GM04504 (cell line): ENCODE measurements around the gene ARMC2.

Source experiments
- DNase-seq: peaks from one replicate; pipeline ENCODE4 v3.0.0-alpha.2; 2012; ENCODE audit warnings: low read depth

ARMC2 gene

DNA sequence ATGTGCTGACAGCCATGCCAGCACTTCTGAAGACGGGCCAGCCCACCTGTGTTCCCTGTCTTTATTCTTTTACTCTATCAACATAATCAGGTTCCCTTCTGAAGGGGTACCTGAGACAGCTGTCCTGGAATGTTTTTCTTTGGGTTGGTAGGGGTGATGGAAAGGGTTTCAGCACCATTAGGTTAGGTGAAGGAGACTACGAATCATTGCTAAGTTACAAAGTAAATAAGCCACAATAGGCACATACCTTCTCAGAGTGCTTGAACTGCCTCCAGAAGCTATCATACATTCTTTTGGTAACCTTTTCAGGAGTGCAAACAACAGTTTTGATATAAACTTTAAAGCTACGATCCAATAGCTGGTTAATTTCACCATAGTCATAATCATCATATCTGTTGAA lies 140.1 kb downstream of the ARMC2 start:
- no peak for DNase-seq

DNA sequence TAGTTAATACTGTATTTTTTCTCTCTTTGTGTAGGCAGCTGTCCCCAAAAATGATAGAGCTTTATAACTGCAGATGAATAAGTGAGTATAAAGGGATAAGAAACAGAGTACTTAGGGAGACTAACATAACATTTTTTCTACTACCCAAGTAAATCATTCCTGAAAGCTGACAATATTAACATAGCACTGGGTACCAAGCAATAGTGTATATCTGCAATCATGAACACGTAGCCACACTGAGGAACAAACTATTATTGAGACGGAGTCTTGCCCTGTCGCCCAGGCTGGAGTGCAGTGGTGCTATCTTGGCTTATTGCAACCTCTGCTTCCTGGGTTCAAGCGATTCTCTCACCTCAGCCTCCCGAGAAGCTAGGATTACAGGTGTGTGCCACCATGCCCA lies 140.5 kb downstream of the ARMC2 start:
- no peak for DNase-seq

DNA sequence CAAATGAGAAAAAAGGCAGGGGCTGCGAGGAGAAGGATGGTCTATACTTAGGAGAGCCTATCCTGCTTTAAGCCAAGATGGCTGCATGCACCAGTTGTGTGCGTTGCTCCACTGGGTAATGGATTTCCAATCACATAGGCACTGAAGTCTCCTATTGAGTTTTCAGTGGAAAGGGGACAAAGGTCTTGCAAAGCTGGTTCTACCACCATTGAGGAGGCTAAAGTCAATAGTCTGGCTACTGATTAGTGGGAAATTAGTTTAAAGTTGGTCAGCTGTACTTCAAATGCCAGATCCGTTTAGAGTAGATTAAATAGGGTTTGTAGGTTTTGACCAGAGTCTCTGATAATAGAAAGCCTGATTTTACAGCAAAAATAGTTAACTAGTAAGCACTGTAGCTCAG lies 141.5 kb downstream of the ARMC2 start:
- no peak for DNase-seq

DNA sequence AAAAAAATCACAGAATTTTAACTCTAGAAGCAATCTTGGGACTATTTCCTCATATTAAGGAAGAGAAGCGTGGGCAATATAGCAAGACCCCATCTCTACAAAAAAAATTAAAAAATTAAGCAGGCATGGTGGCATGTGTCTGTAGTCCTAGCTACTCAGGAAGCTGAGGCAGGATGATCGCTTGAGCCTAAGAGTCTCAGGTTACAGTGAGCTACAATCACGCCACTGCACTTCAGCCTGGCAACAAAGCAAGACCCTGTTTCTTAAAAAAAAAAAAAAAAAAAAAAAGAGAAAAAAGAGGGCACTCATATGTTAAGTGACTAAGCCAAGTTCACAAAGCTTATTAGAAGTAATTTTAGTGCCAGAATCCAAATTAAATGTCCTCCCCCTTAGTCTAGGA lies 145.7 kb downstream of the ARMC2 start:
- no peak for DNase-seq

DNA sequence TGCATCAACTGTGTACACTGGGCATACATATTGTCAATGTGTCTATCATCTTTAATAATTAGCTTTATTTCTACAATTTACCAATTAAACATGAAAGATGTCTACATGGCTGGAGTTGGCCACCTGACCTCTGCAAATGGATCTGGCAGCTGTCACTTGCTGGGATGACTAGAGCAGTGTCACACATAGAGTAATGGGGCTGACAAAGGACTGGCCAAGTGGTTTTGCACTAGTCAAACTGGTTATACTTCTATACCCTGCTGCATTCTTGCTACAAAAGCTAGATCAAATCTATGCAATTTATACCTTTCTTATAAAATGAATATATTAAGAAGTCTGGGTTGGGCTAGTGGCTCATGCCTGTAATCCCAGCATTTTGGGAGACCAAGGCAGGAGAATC lies 147.1 kb downstream of the ARMC2 start:
- no peak for DNase-seq

DNA sequence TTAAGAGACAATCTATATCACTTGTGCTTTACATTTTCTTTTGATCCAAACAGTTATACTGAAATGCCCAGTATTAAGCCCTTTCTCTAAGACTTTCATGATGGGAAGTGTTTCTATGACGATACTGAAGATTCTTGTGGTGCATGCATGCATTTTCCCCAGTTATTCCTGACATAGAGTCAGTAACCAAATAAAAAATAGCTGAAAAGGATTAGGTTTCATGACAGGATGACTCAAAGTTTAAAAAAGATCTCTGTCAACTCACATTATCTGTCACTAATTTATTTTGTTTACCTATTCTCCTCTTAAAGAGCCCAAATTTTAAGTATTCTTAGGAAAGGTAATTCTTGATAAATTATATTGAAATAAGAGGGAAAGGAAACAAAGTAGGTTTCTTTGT lies 148.0 kb downstream of the ARMC2 start:
- DNase-seq = no peak

DNA sequence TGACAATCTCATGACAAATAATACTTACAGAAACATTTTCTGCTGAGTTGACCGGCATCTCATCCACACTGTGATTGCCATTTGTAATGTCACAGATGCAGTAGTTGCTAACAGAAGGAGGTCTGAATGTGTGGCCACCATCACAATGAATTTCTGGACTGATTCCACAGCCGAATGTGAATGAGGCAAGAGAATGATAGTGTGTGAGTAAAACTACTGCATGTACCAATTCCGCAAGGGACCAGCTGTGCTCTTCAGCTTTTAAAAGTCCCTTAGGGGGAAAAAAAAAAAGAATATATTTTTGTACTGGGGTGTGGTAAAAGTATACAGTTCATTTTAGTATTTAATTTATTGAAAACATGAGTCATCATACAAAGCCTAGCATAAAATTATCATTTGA lies 150.3 kb downstream of the ARMC2 start:
- DNase-seq = no peak

DNA sequence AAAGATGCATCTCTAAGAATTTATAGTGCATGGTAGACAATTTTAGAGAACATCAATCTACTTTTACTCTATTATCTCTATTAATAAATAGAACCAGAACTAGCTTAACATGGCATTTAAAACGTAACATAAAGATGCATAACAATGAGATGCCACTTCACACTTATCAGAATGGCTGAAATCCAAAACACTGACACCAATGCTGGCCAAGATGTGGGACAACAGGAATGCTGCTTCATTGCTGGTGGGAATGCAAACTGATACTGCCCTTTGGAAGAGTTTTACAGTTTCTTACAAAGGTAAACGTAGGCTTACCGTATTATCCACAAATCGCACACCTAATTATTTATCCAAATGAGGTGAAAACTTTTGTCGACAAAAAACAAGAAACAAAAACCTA lies 151.2 kb downstream of the ARMC2 start:
- no peak for DNase-seq

DNA sequence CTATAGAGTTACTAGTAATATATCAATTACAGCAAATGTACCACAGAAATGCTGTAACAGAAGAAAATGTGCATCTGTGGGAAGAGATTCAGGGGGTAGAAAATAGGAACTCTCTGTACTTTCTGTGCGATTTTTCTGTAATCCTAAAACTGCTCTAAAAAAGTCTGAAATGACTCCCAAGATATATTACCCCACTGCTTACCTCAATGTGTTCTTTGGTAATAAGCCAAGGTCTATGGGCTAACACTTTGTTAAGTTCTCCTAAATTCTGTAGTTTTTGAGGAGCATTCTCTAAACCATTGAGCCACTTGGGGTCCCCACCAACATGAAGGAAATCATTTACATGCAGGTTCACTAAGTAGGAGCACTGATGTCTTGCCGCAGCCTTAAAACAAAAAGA lies 152.1 kb downstream of the ARMC2 start:
- DNase-seq = no peak

DNA sequence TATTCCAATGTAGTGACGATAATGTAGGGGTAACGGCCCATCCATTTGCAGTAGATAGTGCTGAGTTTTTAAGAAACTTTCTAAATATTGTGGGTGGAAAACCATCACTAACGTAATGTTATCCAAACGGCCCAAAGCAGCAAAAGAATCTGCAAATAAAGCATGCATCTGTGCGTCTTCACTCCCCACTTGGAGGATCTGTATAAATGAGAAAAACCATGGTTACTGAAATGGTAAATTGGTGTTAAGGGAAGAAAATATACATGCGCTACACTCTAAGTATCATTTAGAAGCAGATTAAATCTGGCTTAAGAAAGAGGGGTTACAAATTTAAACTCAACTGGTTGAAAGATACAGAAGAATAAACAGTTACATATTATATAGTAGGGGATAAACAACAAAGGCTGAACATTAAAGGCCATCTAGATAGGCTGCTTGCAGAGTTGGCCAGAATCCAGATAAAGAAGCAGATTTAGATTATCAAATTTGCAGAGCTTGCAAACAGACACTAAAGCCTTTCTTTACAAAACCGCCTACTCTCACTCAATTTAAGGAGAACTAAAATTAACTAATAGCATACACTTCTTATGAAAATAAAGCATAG lies 153.2 kb downstream of the ARMC2 start:
- no peak for DNase-seq

DNA sequence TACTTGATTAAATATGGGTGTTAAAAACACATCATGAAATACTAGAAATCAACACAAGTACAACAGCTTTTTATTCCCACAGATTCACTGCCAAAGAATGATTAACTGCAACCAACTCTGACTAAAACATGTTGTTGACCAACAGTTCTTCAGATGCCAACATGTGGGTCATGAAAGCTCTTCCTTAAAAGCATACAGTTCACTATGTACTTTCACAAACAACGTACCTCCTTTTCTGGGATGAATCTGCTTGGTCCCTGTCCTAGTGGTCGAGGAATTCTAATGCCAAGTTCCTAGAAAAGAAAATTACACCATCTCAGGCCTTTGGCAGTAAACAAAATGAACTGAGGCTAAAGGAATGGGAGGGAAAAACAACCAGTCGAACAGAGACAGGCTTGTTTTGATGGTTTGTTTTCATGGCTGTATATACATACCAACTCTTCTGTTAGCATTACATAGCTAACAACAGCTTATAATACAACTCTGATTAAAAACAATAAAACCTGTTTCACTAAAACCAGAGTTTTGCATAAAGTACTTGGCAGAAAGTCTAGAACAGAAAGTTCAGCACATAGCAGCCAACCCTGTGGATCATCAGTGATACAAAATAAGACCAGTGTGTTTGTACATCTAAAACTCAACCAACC lies 154.0 kb downstream of the ARMC2 start:
- peak; percentile 59 for DNase-seq

DNA sequence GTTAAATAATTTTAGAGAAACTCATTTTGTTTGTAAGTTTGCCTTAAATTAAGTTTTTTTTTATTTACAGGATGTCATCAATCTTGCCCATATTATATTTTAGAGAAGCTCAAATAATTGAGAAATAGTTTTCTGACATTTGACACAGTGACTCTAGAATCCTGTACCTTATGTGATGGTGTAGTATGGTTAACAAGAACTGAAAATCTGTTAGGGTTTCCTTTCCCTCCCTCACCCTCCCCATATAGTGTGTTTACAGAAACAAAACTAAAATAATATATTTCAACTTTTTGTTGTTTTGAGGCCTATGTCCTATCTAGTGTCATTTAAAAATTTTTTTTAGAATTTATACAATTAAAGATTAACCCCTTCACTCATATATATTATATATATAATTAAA lies 154.7 kb downstream of the ARMC2 start:
- DNase-seq = no peak

DNA sequence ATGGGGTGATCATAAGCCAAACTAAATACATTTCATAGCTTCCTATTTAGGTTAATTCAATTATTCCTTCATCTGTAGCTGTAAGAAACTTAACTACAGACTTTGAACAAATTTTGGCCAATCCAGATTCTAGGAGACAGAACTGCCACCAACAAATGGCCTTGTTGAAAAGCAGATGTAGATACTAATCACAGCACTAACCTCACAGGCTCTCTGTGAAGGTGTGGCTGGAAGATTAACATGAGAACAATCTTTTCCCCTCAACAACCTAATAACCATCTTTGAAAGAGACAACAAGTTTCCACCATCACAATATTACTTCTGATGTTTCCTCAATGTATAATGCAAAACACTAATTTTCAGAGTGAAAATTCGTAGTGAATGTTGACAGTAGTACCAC lies 158.6 kb downstream of the ARMC2 start:
- DNase-seq = no peak

DNA sequence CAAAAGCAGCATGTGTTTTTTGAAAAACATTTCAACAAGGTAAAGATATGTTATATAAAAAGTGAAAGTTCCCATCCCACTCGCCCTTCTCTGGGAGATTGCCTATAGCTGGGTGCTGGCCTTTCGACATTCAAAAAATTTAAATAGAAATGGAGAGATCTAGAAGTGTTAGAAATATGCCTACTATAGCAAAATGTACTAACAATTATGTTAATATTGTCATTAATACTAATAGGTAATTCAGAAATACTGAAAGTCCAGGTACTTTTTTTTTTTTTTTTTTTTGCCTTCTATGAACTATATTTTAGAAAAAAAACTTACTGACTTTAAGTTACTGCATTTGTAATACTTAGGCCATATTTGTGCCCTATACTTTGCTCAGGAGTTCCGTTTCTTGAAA lies 159.3 kb downstream of the ARMC2 start:
- no peak for DNase-seq

DNA sequence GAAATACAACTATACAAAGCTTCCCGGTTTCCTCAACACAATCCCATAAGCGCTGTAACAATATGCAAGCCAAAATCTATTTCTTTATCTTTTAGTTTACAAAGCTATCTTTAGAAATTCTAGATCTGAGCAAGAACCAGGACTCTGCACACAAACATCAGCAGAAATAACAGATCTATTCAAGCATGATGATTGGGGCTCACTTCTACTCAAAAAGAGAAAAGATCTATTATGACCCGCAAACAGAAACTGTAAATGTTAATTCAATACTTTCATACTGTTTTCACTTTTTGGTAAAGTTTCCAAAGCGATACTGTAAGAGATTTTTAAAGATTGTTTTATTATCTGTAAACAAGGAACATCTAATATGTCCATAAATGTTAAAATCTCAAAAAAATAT lies 159.8 kb downstream of the ARMC2 start:
- DNase-seq = no peak

DNA sequence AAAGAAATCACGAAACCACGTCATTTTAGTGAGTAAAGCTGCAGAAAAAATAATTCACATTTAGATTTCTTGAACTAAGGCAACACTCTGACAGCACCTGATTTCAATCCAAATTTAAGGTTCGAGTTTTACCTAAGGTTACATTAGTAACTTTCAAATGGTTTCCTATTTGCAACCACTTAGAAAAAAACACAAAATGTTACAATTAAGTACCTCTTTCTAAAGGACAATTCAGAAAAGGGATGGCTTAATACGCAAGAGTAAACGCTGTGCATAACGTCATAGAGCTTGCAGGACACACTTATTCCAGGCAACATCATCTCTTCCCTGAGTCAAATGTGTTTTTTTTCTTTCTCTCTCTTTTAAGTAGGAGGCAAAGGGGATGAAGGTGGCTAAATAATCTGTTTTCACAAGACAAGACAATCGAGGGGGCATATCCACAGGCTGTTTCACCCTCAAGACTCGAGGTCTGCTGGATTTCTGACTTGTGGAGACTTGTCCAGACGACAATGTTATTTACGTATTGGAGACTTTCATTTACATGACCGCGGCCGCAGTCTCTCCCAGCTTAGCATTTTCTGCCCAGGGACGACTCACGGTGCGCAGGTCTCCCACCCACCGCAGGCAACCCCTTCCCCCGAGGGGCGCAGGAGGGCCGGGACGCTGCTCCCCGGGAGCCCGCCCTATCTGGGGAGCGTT lies 160.5 kb downstream of the ARMC2 start:
- peak; percentile 22 for DNase-seq

DNA sequence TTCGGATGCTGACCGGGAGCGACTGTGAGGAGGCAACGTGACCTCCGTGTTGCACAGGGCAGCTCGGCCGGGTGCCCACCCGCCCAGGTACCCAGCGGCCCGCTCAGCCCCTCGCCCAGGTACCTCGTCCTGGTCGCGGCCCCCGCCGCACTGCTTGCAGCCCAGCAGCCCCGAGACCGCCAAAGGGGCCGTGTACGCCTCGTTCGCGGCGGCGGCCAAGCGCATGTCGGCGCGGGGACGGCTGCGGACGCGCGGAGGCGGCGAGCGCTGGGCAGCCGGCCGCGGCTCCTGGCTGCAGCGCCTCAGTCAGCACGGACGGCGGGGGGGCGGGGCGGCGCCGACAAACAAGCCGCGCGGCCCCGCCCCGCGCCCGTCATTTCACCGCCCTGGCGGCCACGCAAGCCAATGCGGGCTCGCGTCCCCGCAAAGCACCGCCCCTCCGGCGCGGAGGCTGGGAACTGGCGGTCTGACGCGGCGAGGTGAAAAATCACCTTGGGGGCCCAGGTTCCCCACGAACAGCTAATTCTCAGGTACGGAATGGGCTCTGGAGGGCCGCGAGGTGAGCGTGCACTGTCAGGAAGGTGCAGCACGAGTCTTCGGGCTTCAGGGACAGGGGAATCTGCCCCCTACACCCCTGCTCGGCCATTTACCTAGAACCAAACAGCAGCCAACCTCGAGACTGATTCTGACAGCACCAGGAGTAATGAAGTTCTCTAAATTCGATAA lies 161.2 kb downstream of the ARMC2 start:
- peak; percentile 72 for DNase-seq

DNA sequence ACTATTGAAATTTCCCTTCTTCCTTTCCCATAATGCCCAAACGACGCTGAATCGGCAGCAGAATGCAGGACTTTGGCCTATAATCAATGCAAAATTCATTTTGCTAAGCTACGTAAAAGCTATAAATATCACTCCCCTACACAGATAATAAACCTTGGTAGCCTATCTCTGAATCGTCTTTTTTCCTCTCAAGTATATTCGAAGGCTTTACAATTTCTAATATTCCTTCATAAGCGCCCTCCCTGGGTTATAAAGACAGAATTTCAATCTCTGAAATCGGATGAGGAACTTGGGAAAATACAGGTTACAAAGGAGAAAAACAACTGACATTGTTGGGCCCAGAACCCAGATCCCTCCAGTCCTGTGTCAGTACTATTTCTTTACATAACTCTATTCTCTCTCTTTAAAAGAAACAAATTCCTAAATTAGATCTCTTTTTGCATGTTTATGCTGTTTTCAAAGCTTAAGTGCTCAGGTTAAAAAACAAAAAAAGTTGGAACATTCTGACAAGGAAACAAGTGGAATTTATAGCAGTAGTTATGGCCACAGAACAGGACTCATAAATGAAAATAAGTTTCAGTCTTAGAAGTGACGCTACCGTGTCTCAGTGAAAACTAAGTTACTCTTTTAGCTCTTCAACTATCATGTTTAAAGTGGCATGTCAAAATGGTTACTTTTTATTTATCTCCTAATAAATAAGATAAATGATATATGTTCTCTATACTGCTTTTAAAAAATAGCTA lies 161.9 kb downstream of the ARMC2 start:
- DNase-seq = no peak

DNA sequence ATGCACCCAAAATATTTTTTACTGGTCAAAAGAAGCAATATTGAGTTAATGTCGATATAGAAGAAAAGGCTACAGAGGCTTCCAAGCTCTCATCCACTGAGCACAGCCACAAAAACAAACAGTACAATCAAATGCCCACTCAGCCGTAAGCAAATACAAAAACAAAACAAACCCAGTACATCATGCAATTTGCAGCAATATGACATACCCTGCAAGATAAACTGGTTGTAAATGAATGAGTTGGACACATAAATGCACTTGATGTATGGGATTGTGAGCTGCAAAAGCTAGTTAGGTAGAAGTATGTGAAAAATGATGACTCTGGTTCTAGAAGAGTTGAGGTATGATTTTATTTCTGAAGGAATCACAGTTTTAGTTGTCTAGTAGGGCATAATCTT lies 162.5 kb downstream of the ARMC2 start:
- DNase-seq = no peak

DNA sequence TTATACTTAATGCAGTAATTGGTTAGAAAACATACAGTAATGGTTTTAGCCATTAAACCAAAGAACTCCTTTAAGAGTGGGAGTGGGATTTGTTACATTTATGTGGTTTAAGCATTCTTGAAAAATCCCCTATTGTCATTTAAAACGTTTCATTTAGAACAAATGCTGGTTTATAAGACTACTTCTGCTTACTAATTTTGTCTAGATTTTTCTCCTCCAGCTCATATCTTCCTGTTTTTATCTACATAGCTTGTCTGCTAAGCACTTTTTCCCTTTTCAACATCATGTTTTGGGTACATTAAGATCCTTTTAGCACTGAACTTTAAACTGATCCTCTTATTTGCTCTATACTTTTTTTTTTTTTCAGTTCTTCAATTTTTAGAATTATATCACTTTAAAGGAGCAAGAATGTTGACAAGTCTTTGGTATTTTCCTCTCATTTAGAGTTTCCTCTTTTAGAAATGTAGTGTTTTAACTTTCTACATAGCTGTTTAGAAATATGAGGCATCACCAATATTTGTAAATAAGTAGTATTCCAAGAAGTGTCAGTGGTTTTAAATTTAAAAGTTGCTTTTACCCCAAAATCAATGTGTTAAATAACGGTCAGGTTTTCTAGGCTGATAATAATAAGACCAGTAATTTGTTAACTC lies 165.6 kb downstream of the ARMC2 start:
- no peak for DNase-seq

DNA sequence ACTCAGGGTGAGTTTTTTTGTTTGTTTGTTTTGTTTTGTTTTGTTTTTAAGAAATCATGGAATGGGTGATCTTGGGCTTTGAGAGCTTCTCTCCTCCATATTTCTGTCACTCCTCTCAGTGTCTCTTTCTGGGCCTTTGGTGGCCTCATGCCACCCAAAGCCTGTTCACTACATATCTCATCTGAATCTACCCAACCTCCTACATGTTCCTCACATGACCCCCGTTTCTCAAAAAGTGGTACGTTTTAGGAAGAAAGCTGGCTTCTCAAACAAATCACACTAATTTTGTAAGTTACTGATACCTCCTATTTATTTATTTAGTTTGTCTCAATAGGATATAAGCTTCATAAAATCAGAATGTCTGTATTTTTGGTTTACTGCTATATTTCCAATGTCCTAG lies 166.4 kb downstream of the ARMC2 start:
- DNase-seq = no peak

DNA sequence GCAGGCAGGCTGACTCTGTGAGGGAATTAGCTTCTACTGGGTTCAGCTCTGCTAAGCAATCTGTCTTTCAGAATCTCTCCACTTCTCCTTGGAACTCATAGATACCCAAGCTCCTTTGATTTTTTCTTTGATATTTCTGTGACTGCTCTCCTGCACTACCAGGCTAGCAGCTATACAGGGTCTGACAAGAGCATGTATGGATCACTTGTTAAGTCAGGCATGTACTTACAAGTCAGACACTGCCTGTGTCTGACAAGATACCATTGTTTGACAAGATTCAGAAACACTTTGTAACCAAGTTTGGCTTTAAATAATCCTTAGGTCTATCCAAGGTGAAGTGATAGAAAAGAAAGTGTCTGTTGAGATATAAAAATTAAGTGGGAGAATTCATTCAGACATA lies 167.0 kb downstream of the ARMC2 start:
- DNase-seq = no peak
